ENCODE measurements around the gene SPATC1L. TPM values are rescaled to one million over a fixed set of nuclear protein-coding genes. Genes with fewer than 3 reads are reported as not detected.

The SPATC1L gene
- total RNA-seq, 1 experiment from 2014 or later: 36.0 TPM

GRCh38 chr21:46221664-46222435 lies 37.6 kb upstream of the SPATC1L start:
- no peak overlapping the region; the same call in 1 of the 2 replicates for H3K14ac ChIP-seq (ENCODE audit: insufficient read depth, low read length)
- no peak overlapping the region for H4K91ac ChIP-seq (ENCODE audit: insufficient read length, low read depth, low read length)
- no peaks in the 10 kb centered on the region for H3K23me2 ChIP-seq (ENCODE audit: insufficient read length, low read depth, low read length, poor library complexity, severe bottlenecking)
- peaks cover 8% of the 10 kb centered on the region for H3K79me1 ChIP-seq (ENCODE audit: insufficient read depth, low read depth, low read length, poor library complexity, severe bottlenecking)
- TF ChIP-seq, protein P1, sequence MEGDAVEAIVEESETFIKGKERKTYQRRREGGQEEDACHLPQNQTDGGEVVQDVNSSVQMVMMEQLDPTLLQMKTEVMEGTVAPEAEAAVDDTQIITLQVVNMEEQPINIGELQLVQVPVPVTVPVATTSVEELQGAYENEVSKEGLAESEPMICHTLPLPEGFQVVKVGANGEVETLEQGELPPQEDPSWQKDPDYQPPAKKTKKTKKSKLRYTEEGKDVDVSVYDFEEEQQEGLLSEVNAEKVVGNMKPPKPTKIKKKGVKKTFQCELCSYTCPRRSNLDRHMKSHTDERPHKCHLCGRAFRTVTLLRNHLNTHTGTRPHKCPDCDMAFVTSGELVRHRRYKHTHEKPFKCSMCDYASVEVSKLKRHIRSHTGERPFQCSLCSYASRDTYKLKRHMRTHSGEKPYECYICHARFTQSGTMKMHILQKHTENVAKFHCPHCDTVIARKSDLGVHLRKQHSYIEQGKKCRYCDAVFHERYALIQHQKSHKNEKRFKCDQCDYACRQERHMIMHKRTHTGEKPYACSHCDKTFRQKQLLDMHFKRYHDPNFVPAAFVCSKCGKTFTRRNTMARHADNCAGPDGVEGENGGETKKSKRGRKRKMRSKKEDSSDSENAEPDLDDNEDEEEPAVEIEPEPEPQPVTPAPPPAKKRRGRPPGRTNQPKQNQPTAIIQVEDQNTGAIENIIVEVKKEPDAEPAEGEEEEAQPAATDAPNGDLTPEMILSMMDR (conservative IDR thresholded peaks at IDR 0.05): no peak
- Mint-ChIP-seq H3K36me3 (ENCODE audit: insufficient read depth in 1 of 3, low read depth in 3 of 3) (peaks cover 47 to 60% (median 49%) of the 10 kb centered on the region in 3 experiments), H3K9me3 (peaks cover 11 to 13% of the 10 kb centered on the region in 2 experiments), H3K4me3 (no peak overlapping the region), H3K4me1 (peaks cover under 1 to 3% of the 10 kb centered on the region in 2 experiments; a peak in 3 of 4 replicates), H3K27ac (peak overlapping the region in 2 of 3 experiments; percentile 71 to 76; a peak in 2 of 7 replicates), H3K27me3 (ENCODE audit: low read depth) (no peaks in the 10 kb centered on the region)
- peaks cover 32% of the 10 kb centered on the region for H3K79me2 ChIP-seq (ENCODE audit: insufficient read depth, low read length)
- H2AFZ ChIP-seq (ENCODE audit: low read length): no peak overlapping the region
- H3K23ac ChIP-seq (ENCODE audit: insufficient read length, low read depth, low read length): no peak overlapping the region
- H3T11ph ChIP-seq (ENCODE audit: low read length): no peak overlapping the region
- H4K5ac ChIP-seq (ENCODE audit: insufficient read length, low read depth, low read length): no peak overlapping the region
- no peak overlapping the region for H3K56ac ChIP-seq (ENCODE audit: insufficient read length, low read depth, low read length)
- H4K8ac ChIP-seq (replicated peaks; ENCODE audit: insufficient read length, low read depth, low read length): no peak overlapping the region
- H2BK20ac ChIP-seq (ENCODE audit: low read depth, low read length, poor library complexity, severe bottlenecking): no peak overlapping the region
- no peak for DNase-seq
- H3K18ac ChIP-seq (ENCODE audit: insufficient read length, low read depth, low read length): no peak overlapping the region
- no peak overlapping the region for H2AK5ac ChIP-seq (ENCODE audit: insufficient read length, low read length)
- H2BK12ac ChIP-seq (ENCODE audit: insufficient read length, low read depth, low read length): no peak overlapping the region
- no peak overlapping the region for H2BK15ac ChIP-seq (ENCODE audit: low read depth, low read length)
- no peak overlapping the region for H3K9ac ChIP-seq (ENCODE audit: extremely low read depth, insufficient read length, low read length)
- WGBS (ENCODE audit: extremely low coverage, insufficient read length, low lambda C conversion rate): no CpG with 5 or more reads among the region's 16 CpGs
- no peaks in the 10 kb centered on the region for H3K4me1 ChIP-seq (ENCODE audit: insufficient read depth, low read length)
- no peaks in the 10 kb centered on the region for H3K27me3 ChIP-seq (ENCODE audit: insufficient read depth, low read length)
- H3K27ac ChIP-seq (ENCODE audit: insufficient read length, low read depth, low read length): no peak overlapping the region
- no peaks in the 10 kb centered on the region for H4K20me1 ChIP-seq (ENCODE audit: control insufficient read depth, insufficient read depth, insufficient read length)
- no peak overlapping the region for H3K4me2 ChIP-seq (ENCODE audit: insufficient read depth, insufficient read length, low read length)
- no peaks in the 10 kb centered on the region for H3K9me3 ChIP-seq (ENCODE audit: control insufficient read depth, low read depth, low read length)
- no peak overlapping the region for H2BK120ac ChIP-seq (ENCODE audit: low read depth, low read length, poor library complexity, severe bottlenecking)
- H3K4ac ChIP-seq (ENCODE audit: low read depth, low read length): no peak overlapping the region
- H2BK5ac ChIP-seq (ENCODE audit: insufficient read length, low read length): no peak overlapping the region

Data from H9 (cell line).